ENCODE results near the gene CRYBB1. TPM values are rescaled to one million over a fixed set of nuclear protein-coding genes. Genes with fewer than 3 reads are reported as not detected.

CRYBB1 gene
- total RNA-seq, 2 experiments from 2014 or later, result not detected

GRCh38 chr22:26643418-26644100 lies 25.7 kb upstream of the CRYBB1 start:
- ChIA-PET CTCF (interaction anchor here (0.7 to 1.5 kb wide), 6 partner anchors 56 to 178 kb away, joined by 3 to 4 read pairs (median 3); no protein-coding TSS in a partner anchor), POLR2A (interaction anchor here (0.6 to 1.2 kb wide), 7 partner anchors 12 to 486 kb away, joined by 3 to 11 read pairs (median 4); partner anchors contain the start of gene TFIP11)

GRCh38 chr22:26642465-26643417 lies 24.9 kb upstream of the CRYBB1 start:
- POLR2A ChIA-PET, result interaction anchor here (0.6 to 1.2 kb wide), 13 partner anchors 13 to 159 kb away, joined by 3 to 10 read pairs (median 4); partner anchors contain the start of genes HPS4, MIAT, SRRD and TFIP11

GRCh38 chr22:26636296-26636695 lies 18.5 kb upstream of the CRYBB1 start:
- CTCF ChIA-PET, result no interaction called here
- POLR2A ChIA-PET, result no interaction called here

More at GRCh38 chr22:26642465-26643417, 24.9 kb upstream of the CRYBB1 start:
- CTCF ChIA-PET, result interaction anchor here (0.6 to 2.0 kb wide), 8 partner anchors 22 to 1246 kb away, joined by 3 to 9 read pairs (median 4); no protein-coding TSS in a partner anchor

- CTCF ChIA-PET, result no interaction called here
- POLR2A ChIA-PET, result no interaction called here
Measured at GRCh38 chr22:26635117-26635516, 17.3 kb upstream of the CRYBB1 start.

- POLR2A ChIA-PET, result no interaction called here
- CTCF ChIA-PET, result no interaction called here
Measured at GRCh38 chr22:26634189-26634588, 16.4 kb upstream of the CRYBB1 start.

- ChIA-PET CTCF (no interaction called here), POLR2A (no interaction called here)
Measured at GRCh38 chr22:26632422-26633155, 14.8 kb upstream of the CRYBB1 start.

- ChIA-PET CTCF (no interaction called here), POLR2A (interaction anchor here (0.7 kb wide), 1 partner anchor 47 kb away, joined by 5 read pairs; no protein-coding TSS in a partner anchor)
Measured at GRCh38 chr22:26631282-26631681, 13.5 kb upstream of the CRYBB1 start.

- ChIA-PET POLR2A (no interaction called here), CTCF (no interaction called here)
Measured at GRCh38 chr22:26629988-26630761, 12.3 kb upstream of the CRYBB1 start.

GRCh38 chr22:26624803-26625202 lies 7.0 kb upstream of the CRYBB1 start:
- ChIA-PET CTCF (no interaction called here), POLR2A (no interaction called here)

GRCh38 chr22:26623984-26624383 lies 6.2 kb upstream of the CRYBB1 start:
- ChIA-PET POLR2A (interaction anchor here (0.9 kb wide), 1 partner anchor 12 kb away, joined by 3 read pairs; no protein-coding TSS in a partner anchor), CTCF (interaction anchor here (0.9 kb wide), 1 partner anchor 11 kb away, joined by 3 read pairs; no protein-coding TSS in a partner anchor)

GRCh38 chr22:26621663-26622062 lies 3.8 kb upstream of the CRYBB1 start, which contains the start of gene CRYBA4:
CRYBA4 (plus strand) TSS chr22:26621963; CDS start chr22:26622597, 634 bp downstream.
- POLR2A ChIA-PET, result no interaction called here
- CTCF ChIA-PET, result interaction anchor here (0.6 kb wide), 1 partner anchor 70 kb away, joined by 3 read pairs; no protein-coding TSS in a partner anchor

GRCh38 chr22:26620197-26620596 lies 2.4 kb upstream of the CRYBB1 start:
- CTCF ChIA-PET, result no interaction called here

GRCh38 chr22:26619510-26619909 lies 1.7 kb upstream of the CRYBB1 start:
- ChIA-PET CTCF (no interaction called here), POLR2A (interaction anchor here (0.6 kb wide), 1 partner anchor 29 kb away, joined by 7 read pairs; no protein-coding TSS in a partner anchor)

More at GRCh38 chr22:26620197-26620596, 2.4 kb upstream of the CRYBB1 start:
- POLR2A ChIA-PET, result interaction anchor here (0.6 kb wide), 1 partner anchor 29 kb away, joined by 7 read pairs; no protein-coding TSS in a partner anchor

GRCh38 chr22:26618455-26618854 lies 628 bp upstream of the CRYBB1 start:
- ChIA-PET POLR2A (no interaction called here), CTCF (no interaction called here)

- ChIA-PET CTCF (no interaction called here), POLR2A (interaction anchor here (0.5 to 0.7 kb wide), 2 partner anchors 26 to 77 kb away, joined by 3 to 4 read pairs; no protein-coding TSS in a partner anchor)
Measured at GRCh38 chr22:26616650-26617049, 1.2 kb downstream of the CRYBB1 start.

- ChIA-PET CTCF (no interaction called here), POLR2A (interaction anchor here (0.5 to 0.7 kb wide), 2 partner anchors 25 to 77 kb away, joined by 3 to 4 read pairs; no protein-coding TSS in a partner anchor)
Measured at GRCh38 chr22:26615830-26616435, 1.9 kb downstream of the CRYBB1 start.

- ChIA-PET CTCF (no interaction called here), POLR2A (no interaction called here)
Measured at GRCh38 chr22:26615149-26615548, 2.7 kb downstream of the CRYBB1 start.

GRCh38 chr22:26614322-26614721 lies 3.5 kb downstream of the CRYBB1 start:
- POLR2A ChIA-PET, result no interaction called here
- CTCF ChIA-PET, result no interaction called here
